Caco-2 (cell line): Measurements from ENCODE around the gene BCS1L. TPM values are rescaled to one million over a fixed set of nuclear protein-coding genes. Genes with fewer than 3 reads are reported as not detected.
A peak's percentile ranks its signal among the peaks of the same experiment; 100 is the strongest.

Experiments used
- BruUV-seq: library from RNA; stranded (reverse); fragments of 400-500 nt; replicated peaks from 2 replicates; lab custom pipeline; 2021; lab: Mats Ljungman, UMichigan
- CTCF ChIA-PET: fragments of 300-600 bp; sonication (Branson Sonifier 250); formaldehyde crosslinking; loops from one replicate; lab custom pipeline; 2022; ENCODE audit warnings: antibody characterized with exemption; lab: Charles Lee
- POLR2A ChIA-PET: fragments of 300-600 bp; sonication (Branson Sonifier 250); formaldehyde crosslinking; loops from one replicate; lab custom pipeline; 2022; ENCODE audit warnings: antibody characterized with exemption; lab: Charles Lee
- DNase-seq, 2 experiments: peaks; one replicate each; pipeline versions ENCODE4 v3.0.0 to v3.0.0-alpha.2; 2020 to 2022
- H3K27me3 ChIP-seq: replicated peaks from 2 replicates; pipeline ENCODE4 v1.6.0; 2011; ENCODE audit warnings: low read length; ENCODE audit not compliant: control insufficient read depth, insufficient read depth
- H3K36me3 ChIP-seq: 2 replicates; pipeline ENCODE4 v1.5.1; 2011; ENCODE audit warnings: low read length; ENCODE audit not compliant: control insufficient read depth, insufficient read depth
- H3K4me1 ChIP-seq: fragments of 250-450 bp; sonication (Bioruptor Pico); 2 replicates; pipeline ENCODE4 v1.5.1; 2020; ENCODE audit warnings: mild to moderate bottlenecking
- H3K4me3 ChIP-seq: 2 replicates; pipeline ENCODE4 v1.5.1; 2011; ENCODE audit warnings: low read depth, mild to moderate bottlenecking, control low read depth, low read length
- H3K9me3 ChIP-seq: fragments of 250-450 bp; sonication (Bioruptor Pico); 2 replicates; pipeline ENCODE4 v1.5.1; 2020; ENCODE audit warnings: mild to moderate bottlenecking, moderate library complexity
- H3K27ac Mint-ChIP-seq: one replicate; pipeline ENCODE4 v1.8.0; 2022; ENCODE audit warnings: mixed read lengths; ENCODE audit not compliant: unreplicated experiment
- H3K27me3 Mint-ChIP-seq: one replicate; pipeline ENCODE4 v1.8.0; 2022; ENCODE audit warnings: mixed read lengths; ENCODE audit not compliant: insufficient read depth, unreplicated experiment
- H3K36me3 Mint-ChIP-seq: one replicate; pipeline ENCODE4 v1.8.0; 2022; ENCODE audit warnings: mild to moderate bottlenecking, mixed read lengths; ENCODE audit not compliant: insufficient read depth, unreplicated experiment
- H3K4me1 Mint-ChIP-seq: one replicate; pipeline ENCODE4 v1.8.0; 2022; ENCODE audit warnings: low read depth, mixed read lengths; ENCODE audit not compliant: unreplicated experiment
- H3K4me3 Mint-ChIP-seq: one replicate; pipeline ENCODE4 v1.8.0; 2022; ENCODE audit warnings: mild to moderate bottlenecking, moderate library complexity, mixed read lengths; ENCODE audit not compliant: unreplicated experiment
- H3K9me3 Mint-ChIP-seq: one replicate; pipeline ENCODE4 v1.8.0; 2022; ENCODE audit warnings: mixed read lengths; ENCODE audit not compliant: unreplicated experiment
- CTCF ChIP-seq, 2 experiments: fragments of 200-600 bp in 1 of 2; IDR thresholded peaks; 1 replicate in 1 of 2; 2 replicates in 1 of 2; pipeline versions ENCODE4 v1.5.1 to v1.8.0; 2011 to 2022; ENCODE audit warnings: antibody characterized with exemption in 1 of 2, control low read depth in 1 of 2, inconsistent platforms in 1 of 2, low read depth in 1 of 2, low read length in 1 of 2, mild to moderate bottlenecking in 1 of 2, moderate library complexity in 1 of 2; ENCODE audit not compliant: insufficient read depth in 1 of 2, severe bottlenecking in 1 of 2, unreplicated experiment in 1 of 2
- intact Hi-C: fragments of 100-400 bp; cut with micrococcal nuclease; formaldehyde crosslinking; loops from one replicate; pipeline ENCODE4 v1.10.0; 2022; ENCODE audit not compliant: unreplicated experiment
- total RNA-seq: library from RNA; stranded (reverse); gene quantifications from 2 replicates; pipeline ENCODE4 v1.2.3, GENCODE V29; 2022

Gene BCS1L
- total RNA-seq, 1 experiment from 2014 or later, result 68.3 TPM

- no peaks in the 10 kb centered on the region for H3K9me3 ChIP-seq
- H3K4me3 Mint-ChIP-seq, result peak within 1 kb of the TSS; percentile 97
- POLR2A ChIA-PET, result interaction anchor here (0.5 to 1.6 kb wide), 5 partner anchors 12 to 277 kb away, joined by 3 to 6 read pairs (median 5); partner anchors contain the start of genes BCS1L, CYP27A1 and ZNF142
- no peaks in the 10 kb centered on the region for H3K27me3 Mint-ChIP-seq
- intact Hi-C loops, result loop anchor here (1.0 to 10.0 kb wide), 6 partner anchors 24 to 254 kb away; partner anchors contain the start of genes BCS1L, CYP27A1, RNF25 and STK36
- H3K27me3 ChIP-seq, result no peaks in the 10 kb centered on the region
- CTCF ChIA-PET, result interaction anchor here (0.6 to 1.6 kb wide), 21 partner anchors 8 to 354 kb away, joined by 3 to 21 read pairs (median 5); partner anchors contain the start of genes BCS1L, CATIP, CYP27A1 and STK36
- no TSS peak for BruUV-seq
- H3K36me3 Mint-ChIP-seq, result peaks cover 4% of the 10 kb centered on the region
- peak; percentile 74 to 89 for TF ChIP-seq CTCF (IDR thresholded peaks at IDR 0.05; ENCODE audit: insufficient read depth in 1 of 2, low read depth in 1 of 2, low read length in 1 of 2, severe bottlenecking in 1 of 2, unreplicated experiment in 1 of 2)
- H3K4me1 ChIP-seq, result peaks cover 18% of the 10 kb centered on the region
- H3K4me3 ChIP-seq, result peak within 1 kb of the TSS; percentile 100
- peak within 1 kb of the TSS; percentile 94 for H3K27ac Mint-ChIP-seq
- peaks cover 13% of the 10 kb centered on the region for H3K4me1 Mint-ChIP-seq
- H3K9me3 Mint-ChIP-seq, result no peaks in the 10 kb centered on the region
- no peaks in the 10 kb centered on the region; the same call in 1 of the 2 replicates for H3K36me3 ChIP-seq
- peak; percentile 98 to 99 for DNase-seq
These were observed 51.4 kb downstream of the BCS1L start, which contains the start of gene TTLL4 for GRCh38 chr2:218710687-218711549. TSS of gene TTLL4 (plus strand) at chr2:218710835. CDS start at chr2:218737677, 26,842 bp downstream.

GRCh38 chr2:218711550-218711929 lies 52.1 kb downstream of the BCS1L start:
- peak overlapping the region; percentile 94 for H3K27ac Mint-ChIP-seq
- intact Hi-C loops, result loop anchor here (1.0 to 10.0 kb wide), 4 partner anchors 39 to 253 kb away; partner anchors contain the start of genes CYP27A1, RNF25 and STK36
- peaks cover 13% of the 10 kb centered on the region for H3K4me1 ChIP-seq
- H3K27me3 ChIP-seq, result no peaks in the 10 kb centered on the region
- TSS peak; percentile 81 for BruUV-seq
- no peaks in the 10 kb centered on the region for H3K9me3 ChIP-seq
- DNase-seq, result no peak
- peaks cover 7% of the 10 kb centered on the region for H3K36me3 Mint-ChIP-seq
- H3K4me1 Mint-ChIP-seq, result peaks cover 13% of the 10 kb centered on the region
- no peaks in the 10 kb centered on the region; the same call in 1 of the 2 replicates for H3K36me3 ChIP-seq
- H3K4me3 ChIP-seq, result peak overlapping the region; percentile 100
- no peaks in the 10 kb centered on the region for H3K9me3 Mint-ChIP-seq
- peak overlapping the region; percentile 97 for H3K4me3 Mint-ChIP-seq
- H3K27me3 Mint-ChIP-seq, result no peaks in the 10 kb centered on the region
- POLR2A ChIA-PET, result interaction anchor here (1.0 to 1.6 kb wide), 2 partner anchors 23 to 52 kb away, joined by 3 to 6 read pairs; partner anchors contain the start of genes BCS1L and ZNF142
- CTCF ChIA-PET, result interaction anchor here (1.1 to 1.6 kb wide), 6 partner anchors 12 to 291 kb away, joined by 3 to 21 read pairs (median 8); partner anchors contain the start of genes BCS1L and ZNF142
- TF ChIP-seq CTCF (IDR thresholded peaks at IDR 0.05; ENCODE audit: insufficient read depth in 1 of 2, low read depth in 1 of 2, low read length in 1 of 2, severe bottlenecking in 1 of 2, unreplicated experiment in 1 of 2), result no peak

Other genes with a start within 250 kb of the BCS1L start
- gene VIL1, start 240.6 kb upstream of the BCS1L start, total RNA-seq, result 401 and 448 TPM in 2 replicates
- gene USP37, start 91.3 kb upstream of the BCS1L start, total RNA-seq, result 18.6 and 22.2 TPM in 2 replicates
- 56.4 and 59.9 TPM in 2 replicates for gene CNOT9, start 90.8 kb upstream of the BCS1L start, total RNA-seq
- 0.26 and 0.48 TPM in 2 replicates for gene PLCD4, start 51.8 kb upstream of the BCS1L start, total RNA-seq
- 37.0 and 38.5 TPM in 2 replicates for gene ZNF142, start 60 bp upstream of the BCS1L start, total RNA-seq
- gene RNF25, start 12.3 kb downstream of the BCS1L start, total RNA-seq, result 30.5 and 32.1 TPM in 2 replicates
- 44.1 and 56.9 TPM in 2 replicates for gene STK36, start 12.4 kb downstream of the BCS1L start, total RNA-seq
- gene TTLL4, start 51.2 kb downstream of the BCS1L start, total RNA-seq, result 86.6 and 87.9 TPM in 2 replicates
- 20.9 and 26.8 TPM in 2 replicates for gene CYP27A1, start 122.5 kb downstream of the BCS1L start, total RNA-seq
- not detected in 2 replicates for gene PRKAG3, start 172.1 kb downstream of the BCS1L start, total RNA-seq
- 18.3 and 20.3 TPM in 2 replicates for gene WNT6, start 200.1 kb downstream of the BCS1L start, total RNA-seq
- 0.81 and 1.2 TPM in 2 replicates for gene WNT10A, start 221.2 kb downstream of the BCS1L start, total RNA-seq